ENCODE measurements around the gene FBL.

GRCh38 chr19:39865953-39866352 is 19.8 kb upstream of the FBL start:
- no peak for TF ChIP-seq CTCF (optimal IDR thresholded peaks at IDR 0.05 in 1 of 3, IDR thresholded peaks at IDR 0.05 in 1 of 3, conservative IDR thresholded peaks at IDR 0.05 in 1 of 3; ENCODE audit: extremely low read depth in 1 of 3, insufficient read depth in 2 of 3, low read length in 3 of 3)
- TF ChIP-seq EZH2 (IDR thresholded peaks at IDR 0.05; ENCODE audit: low read length), result no peak

All from keratinocyte (primary cell).